ENCODE results near the gene ANKAR.

- TF ChIP-seq CTCF (conservative IDR thresholded peaks at IDR 0.05; ENCODE audit: low read depth, low read length) (no peak), EZH2 (IDR thresholded peaks at IDR 0.05; ENCODE audit: borderline replicate concordance, low read depth, low read length, poor library complexity, severe bottlenecking) (no peak)
These were observed 36.0 kb upstream of the ANKAR start for GRCh38 chr2:189638301-189639006.
